B cell (primary cell): ENCODE results near the gene KCNIP2. TPM values are rescaled to one million over a fixed set of nuclear protein-coding genes. Genes with fewer than 3 reads are reported as not detected.

Source experiments
- ATAC-seq: fragments of 200-7000 bp; cut with Tn5 transposase; one replicate; pipeline ENCODE4 v1.10.0; 2021; ENCODE audit warnings: low read depth, mild to moderate bottlenecking, moderate number of reproducible peaks, moderate library complexity
- CTCF ChIA-PET: fragments of 350-600 bp; sonication (Branson Sonifier 250); formaldehyde crosslinking; loops from one replicate; lab custom pipeline; 2021; ENCODE audit warnings: antibody characterized with exemption, inconsistent platforms; lab: Charles Lee
- POLR2A ChIA-PET: fragments of 350-600 bp; sonication (Branson Sonifier 250); formaldehyde crosslinking; loops from one replicate; lab custom pipeline; 2021; ENCODE audit warnings: antibody characterized with exemption; lab: Charles Lee
- DNase-seq: peaks from one replicate; pipeline ENCODE4 v3.0.0; 2013
- H2AFZ ChIP-seq: 2 replicates; pipeline ENCODE4 v1.6.1; 2012; ENCODE audit warnings: mild to moderate bottlenecking, low read depth, low read length; ENCODE audit not compliant: insufficient read depth, poor library complexity, severe bottlenecking
- H3K27ac ChIP-seq, 2 donors: 1 replicate in 1 of 2; 2 replicates in 1 of 2; pipeline ENCODE4 v1.5.1; 2012 to 2013; ENCODE audit warnings: low read length in 2 of 2, mild to moderate bottlenecking in 2 of 2, moderate library complexity in 1 of 2
- H3K27me3 ChIP-seq, 4 experiments: fragments of 200-600 bp in 1 of 4; sonication (generic) in 1 of 4; replicated peaks in 1 of 4; 1 replicate in 2 of 4; 2 replicates in 2 of 4; pipeline versions ENCODE4 v1.6.1 to v1.7.0; 2013 to 2016; ENCODE audit warnings: low read length in 3 of 4, mild to moderate bottlenecking in 2 of 4, mixed read lengths in 1 of 4, moderate library complexity in 1 of 4; ENCODE audit not compliant: insufficient read depth in 4 of 4, control insufficient read depth in 3 of 4; ENCODE audit errors: control extremely low read depth in 1 of 4
- H3K36me3 ChIP-seq, 2 experiments: replicated peaks in 1 of 2; 1 replicate in 1 of 2; 2 replicates in 1 of 2; pipeline versions ENCODE4 v1.6.1 to v1.7.1; 2013; ENCODE audit warnings: low read length in 1 of 2; ENCODE audit not compliant: insufficient read depth in 2 of 2, control insufficient read depth in 1 of 2; ENCODE audit errors: control extremely low read depth in 1 of 2, extremely low read depth in 1 of 2
- H3K4me1 ChIP-seq, 2 donors: fragments of 200-600 bp in 1 of 2; sonication (generic) in 1 of 2; 1 replicate in 1 of 2; 2 replicates in 1 of 2; pipeline versions ENCODE4 v1.5.1 to v1.6.1; 2013 to 2017; ENCODE audit warnings: low read length in 2 of 2; ENCODE audit not compliant: control insufficient read depth in 2 of 2, insufficient read depth in 2 of 2
- H3K4me2 ChIP-seq: replicated peaks from 2 replicates; pipeline ENCODE3; 2012; ENCODE audit warnings: mild to moderate bottlenecking, low read depth, low read length; ENCODE audit not compliant: poor library complexity, severe bottlenecking
- H3K4me3 ChIP-seq, 5 experiments: fragments of 200-600 bp in 1 of 5; sonication (generic) in 1 of 5; 1 replicate in 3 of 5; 2 replicates in 2 of 5; pipeline versions ENCODE4 v1.5.1 to v1.7.0; 2011 to 2016; ENCODE audit warnings: low read length in 4 of 5, mild to moderate bottlenecking in 4 of 5, low read depth in 2 of 5, control low read depth in 1 of 5, moderate library complexity in 1 of 5; ENCODE audit not compliant: insufficient read depth in 1 of 5; ENCODE audit errors: control extremely low read depth in 1 of 5, extremely low read depth in 1 of 5
- H3K79me2 ChIP-seq: fragments of 200-600 bp; sonication (generic); one replicate; pipeline ENCODE4 v1.6.0; 2016; ENCODE audit warnings: low read length; ENCODE audit not compliant: control insufficient read depth, insufficient read depth
- H3K9ac ChIP-seq: fragments of 200-600 bp; sonication (generic); 2 replicates; pipeline ENCODE4 v1.6.1; 2017; ENCODE audit warnings: mild to moderate bottlenecking, low read length, moderate library complexity
- H3K9me3 ChIP-seq, 3 donors: one replicate each; pipeline versions ENCODE4 v1.6.1 to v1.7.1; 2013; ENCODE audit warnings: low read length in 2 of 3; ENCODE audit not compliant: control insufficient read depth in 2 of 3, insufficient read depth in 1 of 3; ENCODE audit errors: control extremely low read depth in 1 of 3
- H4K20me1 ChIP-seq: 2 replicates; pipeline ENCODE4 v1.6.0; 2012; ENCODE audit warnings: mild to moderate bottlenecking, low read length; ENCODE audit not compliant: insufficient read depth, control insufficient read depth, poor library complexity, severe bottlenecking
- H3K27ac Mint-ChIP-seq: one replicate; pipeline ENCODE4 v1.8.0; 2021; ENCODE audit warnings: mixed read lengths
- H3K27me3 Mint-ChIP-seq: one replicate; pipeline ENCODE4 v1.8.0; 2021; ENCODE audit warnings: mixed read lengths
- H3K4me1 Mint-ChIP-seq: one replicate; pipeline ENCODE4 v1.8.0; 2021; ENCODE audit warnings: mixed read lengths
- H3K4me3 Mint-ChIP-seq: one replicate; pipeline ENCODE4 v1.8.0; 2021; ENCODE audit warnings: mixed read lengths
- H3K9me3 Mint-ChIP-seq: one replicate; pipeline ENCODE4 v1.8.0; 2022; ENCODE audit warnings: mixed read lengths; ENCODE audit not compliant: insufficient read depth
- EZH2 ChIP-seq: IDR thresholded peaks from 2 replicates; pipeline ENCODE4 v1.6.1; 2012; ENCODE audit warnings: borderline replicate concordance, low read depth, mild to moderate bottlenecking, moderate library complexity, low read length; ENCODE audit not compliant: insufficient read depth, poor library complexity, severe bottlenecking
- WGBS: methylation state at CpG from one replicate; pipeline ENCODE4 v1.1.5; 2013; ENCODE audit warnings: missing lambda C conversion rate; ENCODE audit not compliant: insufficient coverage; 5-methylcytosine and 5-hydroxymethylcytosine counted together
- intact Hi-C: fragments of 100-400 bp; cut with micrococcal nuclease; formaldehyde crosslinking; loops from one replicate; pipeline ENCODE4 v1.10.0; 2022
- polyA plus RNA-seq: library from polyadenylated mRNA; depleted of rRNA; stranded (reverse); fragments of >200 nt; gene quantifications from 2 replicates; pipeline ENCODE4 v1.2.3, GENCODE V29; 2012
- total RNA-seq, 2 donors: library from RNA; stranded (reverse); fragments of 120-200 nt in 1 of 2; gene quantifications; 1 replicate in 1 of 2; 2 replicates in 1 of 2; pipeline versions ENCODE4 v1.2.3 to v1.2.4, GENCODE V29; 2013 to 2022
- TF ChIP-seq, protein P1 (sequence below): fragments of 200-600 bp; IDR thresholded peaks from one replicate; pipeline ENCODE4 v1.8.0; 2022; ENCODE audit warnings: antibody characterized with exemption, mild to moderate bottlenecking

KCNIP2 gene
- total and polyA plus RNA-seq, 2 donors (not counting 1 experiment from before 2014, with no cell fraction given), result 3.5 to 34.7 TPM

DNA sequence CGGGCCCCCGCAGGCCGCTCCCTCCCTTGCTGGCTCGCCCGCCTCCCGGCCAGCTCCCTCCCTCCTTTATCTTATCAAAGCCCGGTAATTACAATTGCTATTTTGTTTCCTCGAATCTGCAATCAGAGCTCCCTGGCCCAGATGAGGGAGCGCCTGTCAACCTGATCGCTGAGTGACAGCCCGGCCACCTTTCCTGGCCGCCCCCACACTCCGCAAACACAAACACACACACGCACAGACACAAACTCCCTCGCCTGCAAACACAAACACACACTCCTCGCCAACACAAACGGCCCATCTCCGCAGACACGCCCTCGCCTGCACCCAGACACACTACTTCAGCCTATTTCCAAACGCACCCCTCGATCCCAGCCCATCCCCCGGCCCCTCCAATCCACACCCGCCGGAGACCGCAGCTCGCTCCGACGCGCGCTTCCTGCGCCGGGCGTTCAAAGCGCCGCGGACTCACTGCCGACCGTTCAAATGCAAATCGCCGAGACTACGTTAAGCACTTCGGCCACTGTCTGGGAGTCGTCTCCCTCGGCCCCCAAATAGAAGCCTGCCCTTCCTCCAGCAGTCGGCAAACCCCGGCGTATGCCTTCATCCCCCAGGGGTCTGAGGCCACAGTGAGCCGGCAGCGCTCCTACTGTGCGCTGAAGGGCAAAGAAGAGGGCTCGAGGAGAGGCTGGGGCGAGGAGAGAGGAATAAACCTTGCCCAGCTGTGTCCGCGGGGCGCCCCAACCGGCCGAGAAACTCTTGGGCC lies 64.6 kb downstream of the KCNIP2 start:
- H3K9ac ChIP-seq, result peak overlapping the region; percentile 72
- H3K27ac ChIP-seq, result no peak overlapping the region
- H2AFZ ChIP-seq, result peak overlapping the region; percentile 72
- 5% methylated on average over 56 of the region's 58 CpGs for WGBS
- H3K4me1 ChIP-seq, result peaks cover 55 to 78% of the 10 kb centered on the region in 2 donors
- H3K27me3 Mint-ChIP-seq, result peaks cover 30% of the 10 kb centered on the region
- ChIA-PET POLR2A (interaction anchor here (0.5 to 0.7 kb wide), 4 partner anchors 9 to 684 kb away, joined by 3 to 7 read pairs (median 4); no protein-coding TSS in a partner anchor), CTCF (interaction anchor here (0.8 to 0.9 kb wide), 2 partner anchors 39 to 566 kb away, joined by 4 read pairs; partner anchors contain the start of gene OGA)
- TF ChIP-seq, protein P1, sequence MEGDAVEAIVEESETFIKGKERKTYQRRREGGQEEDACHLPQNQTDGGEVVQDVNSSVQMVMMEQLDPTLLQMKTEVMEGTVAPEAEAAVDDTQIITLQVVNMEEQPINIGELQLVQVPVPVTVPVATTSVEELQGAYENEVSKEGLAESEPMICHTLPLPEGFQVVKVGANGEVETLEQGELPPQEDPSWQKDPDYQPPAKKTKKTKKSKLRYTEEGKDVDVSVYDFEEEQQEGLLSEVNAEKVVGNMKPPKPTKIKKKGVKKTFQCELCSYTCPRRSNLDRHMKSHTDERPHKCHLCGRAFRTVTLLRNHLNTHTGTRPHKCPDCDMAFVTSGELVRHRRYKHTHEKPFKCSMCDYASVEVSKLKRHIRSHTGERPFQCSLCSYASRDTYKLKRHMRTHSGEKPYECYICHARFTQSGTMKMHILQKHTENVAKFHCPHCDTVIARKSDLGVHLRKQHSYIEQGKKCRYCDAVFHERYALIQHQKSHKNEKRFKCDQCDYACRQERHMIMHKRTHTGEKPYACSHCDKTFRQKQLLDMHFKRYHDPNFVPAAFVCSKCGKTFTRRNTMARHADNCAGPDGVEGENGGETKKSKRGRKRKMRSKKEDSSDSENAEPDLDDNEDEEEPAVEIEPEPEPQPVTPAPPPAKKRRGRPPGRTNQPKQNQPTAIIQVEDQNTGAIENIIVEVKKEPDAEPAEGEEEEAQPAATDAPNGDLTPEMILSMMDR, result no peak
- peak; percentile 4 for TF ChIP-seq EZH2
- H3K9me3 ChIP-seq, result peaks cover 0 to 21% (median 0%) of the 10 kb centered on the region in 3 donors
- H4K20me1 ChIP-seq, result peaks cover 45% of the 10 kb centered on the region
- no peaks in the 10 kb centered on the region for H3K9me3 Mint-ChIP-seq
- ATAC-seq (no peak), DNase-seq (peak; percentile 66)
- H3K27ac Mint-ChIP-seq, result peak overlapping the region; percentile 20
- intact Hi-C loops, result loop anchor here (1.0 kb wide), 1 partner anchor 231 kb away; no protein-coding TSS in a partner anchor
- H3K4me3 ChIP-seq, result peak overlapping the region; percentile 22 to 77 (median 57)
- no peaks in the 10 kb centered on the region for H3K36me3 ChIP-seq
- peak overlapping the region; percentile 92 for H3K4me2 ChIP-seq
- H3K79me2 ChIP-seq, result peaks cover 24% of the 10 kb centered on the region
- peaks cover 70% of the 10 kb centered on the region for H3K4me1 Mint-ChIP-seq
- peak overlapping the region; percentile 91 for H3K4me3 Mint-ChIP-seq
- peaks cover 0 to 50% (median 29%) of the 10 kb centered on the region in 4 experiments for H3K27me3 ChIP-seq
